GM12864 (cell line): ENCODE results near the gene USP20.
"Not testable (repeated sequence)": the region's sequence is repeated elsewhere in the genome, so short reads cannot be mapped to it uniquely, and the experiment has no call there.

Experiments
- DNase-seq: peaks from one replicate; pipeline ENCODE4 v3.0.0-alpha.2; 2011; ENCODE audit warnings: low read depth
- H3K4me3 ChIP-seq: 2 replicates; pipeline ENCODE4 v1.5.1; 2011; ENCODE audit warnings: mild to moderate bottlenecking, low read depth, low read length, control low read depth
- CTCF ChIP-seq: IDR thresholded peaks from 2 replicates; pipeline ENCODE4 v1.5.1; 2011; ENCODE audit warnings: low read depth, mild to moderate bottlenecking, moderate library complexity, low read length, control low read depth, inconsistent platforms; ENCODE audit errors: missing control alignments

The USP20 gene

GRCh38 chr9:129835128-129835859 is at the start of gene USP20, which contains the start of gene C9orf78:
USP20 (plus strand) TSS chr9:129835458; CDS start chr9:129852556, 17,098 bp downstream.
C9orf78 (minus strand) TSS chr9:129835275; CDS start chr9:129835221, 54 bp downstream.
- no peak for TF ChIP-seq CTCF
- peak within 1 kb of the TSS; percentile 96 for H3K4me3 ChIP-seq
- peak; percentile 83 for DNase-seq

GRCh38 chr9:129785866-129786265 is 49.4 kb upstream of the USP20 start:
- no peak for DNase-seq
- no peak for TF ChIP-seq CTCF
- no peak overlapping the region for H3K4me3 ChIP-seq

- no peak for TF ChIP-seq CTCF
- DNase-seq = no peak
- H3K4me3 ChIP-seq = no peak overlapping the region
Measured at GRCh38 chr9:129786481-129786880, 48.8 kb upstream of the USP20 start.

- TF ChIP-seq CTCF = no peak
- DNase-seq = no peak
Measured at GRCh38 chr9:129794549-129794948, 40.7 kb upstream of the USP20 start.

GRCh38 chr9:129796029-129796428 is 39.2 kb upstream of the USP20 start:
- not testable (repeated sequence) for H3K4me3 ChIP-seq, DNase-seq

More at GRCh38 chr9:129794549-129794948, 40.7 kb upstream of the USP20 start:
- no peak overlapping the region for H3K4me3 ChIP-seq

GRCh38 chr9:129798973-129799372 is 36.3 kb upstream of the USP20 start:
- DNase-seq = no peak
- no peak overlapping the region for H3K4me3 ChIP-seq
- TF ChIP-seq CTCF = no peak

- TF ChIP-seq CTCF = no peak
- no peak overlapping the region for H3K4me3 ChIP-seq
- DNase-seq = no peak
Measured at GRCh38 chr9:129801504-129801903, 33.8 kb upstream of the USP20 start.
